Stromal cell of bone marrow (primary cell): ENCODE data around the gene EIF4E.
A peak's percentile ranks its signal among the peaks of the same experiment; 100 is the strongest.
"Not testable (repeated sequence)": the region's sequence is repeated elsewhere in the genome, so short reads cannot be mapped to it uniquely, and the experiment has no call there.

Source experiments
- DNase-seq: peaks from one replicate; pipeline ENCODE4 v3.0.0-alpha.2; 2012; ENCODE audit warnings: low read depth

Gene EIF4E

GRCh38 chr4:98928505-98929340 is at the start of gene EIF4E:
TSS of gene EIF4E (minus strand) at chr4:98929133. CDS start at chr4:98929112, 21 bp downstream.
- peak; percentile 98 for DNase-seq

GRCh38 chr4:98977557-98977956 is 48.6 kb upstream of the EIF4E start:
- DNase-seq: no peak

GRCh38 chr4:98976716-98977115 is 47.8 kb upstream of the EIF4E start:
- DNase-seq: no peak

- no peak for DNase-seq
Measured at GRCh38 chr4:98969878-98970785, 41.2 kb upstream of the EIF4E start.

GRCh38 chr4:98967786-98968329 is 38.9 kb upstream of the EIF4E start:
- no peak for DNase-seq

- no peak for DNase-seq
Measured at GRCh38 chr4:98966926-98967325, 38.0 kb upstream of the EIF4E start.

GRCh38 chr4:98963538-98964433 is 34.9 kb upstream of the EIF4E start:
- peak; percentile 42 for DNase-seq

GRCh38 chr4:98961770-98962169 is 32.8 kb upstream of the EIF4E start:
- no peak for DNase-seq

GRCh38 chr4:98959411-98959810 is 30.5 kb upstream of the EIF4E start:
- DNase-seq: no peak

- no peak for DNase-seq
Measured at GRCh38 chr4:98958065-98958464, 29.1 kb upstream of the EIF4E start.

GRCh38 chr4:98955229-98955628 is 26.3 kb upstream of the EIF4E start:
- DNase-seq: no peak

GRCh38 chr4:98951710-98952109 is 22.8 kb upstream of the EIF4E start:
- DNase-seq: no peak

GRCh38 chr4:98950925-98951324 is 22.0 kb upstream of the EIF4E start:
- DNase-seq: no peak

- DNase-seq: no peak
Measured at GRCh38 chr4:98946359-98946758, 17.4 kb upstream of the EIF4E start.

GRCh38 chr4:98945297-98945850 is 16.4 kb upstream of the EIF4E start:
- DNase-seq: no peak

GRCh38 chr4:98939892-98940298 is 11.0 kb upstream of the EIF4E start:
- peak; percentile 66 for DNase-seq

GRCh38 chr4:98939438-98939837 is 10.5 kb upstream of the EIF4E start:
- DNase-seq: no peak

GRCh38 chr4:98937986-98938720 is 9.2 kb upstream of the EIF4E start:
- DNase-seq: peak; percentile 20

- DNase-seq: no peak
Measured at GRCh38 chr4:98935633-98936032, 6.7 kb upstream of the EIF4E start.

GRCh38 chr4:98934851-98935250 is 5.9 kb upstream of the EIF4E start:
- DNase-seq: not testable (repeated sequence)

GRCh38 chr4:98932539-98932938 is 3.6 kb upstream of the EIF4E start:
- DNase-seq: peak; percentile 31
